ENCODE results near the gene SGMS1.

The SGMS1 gene

DNA sequence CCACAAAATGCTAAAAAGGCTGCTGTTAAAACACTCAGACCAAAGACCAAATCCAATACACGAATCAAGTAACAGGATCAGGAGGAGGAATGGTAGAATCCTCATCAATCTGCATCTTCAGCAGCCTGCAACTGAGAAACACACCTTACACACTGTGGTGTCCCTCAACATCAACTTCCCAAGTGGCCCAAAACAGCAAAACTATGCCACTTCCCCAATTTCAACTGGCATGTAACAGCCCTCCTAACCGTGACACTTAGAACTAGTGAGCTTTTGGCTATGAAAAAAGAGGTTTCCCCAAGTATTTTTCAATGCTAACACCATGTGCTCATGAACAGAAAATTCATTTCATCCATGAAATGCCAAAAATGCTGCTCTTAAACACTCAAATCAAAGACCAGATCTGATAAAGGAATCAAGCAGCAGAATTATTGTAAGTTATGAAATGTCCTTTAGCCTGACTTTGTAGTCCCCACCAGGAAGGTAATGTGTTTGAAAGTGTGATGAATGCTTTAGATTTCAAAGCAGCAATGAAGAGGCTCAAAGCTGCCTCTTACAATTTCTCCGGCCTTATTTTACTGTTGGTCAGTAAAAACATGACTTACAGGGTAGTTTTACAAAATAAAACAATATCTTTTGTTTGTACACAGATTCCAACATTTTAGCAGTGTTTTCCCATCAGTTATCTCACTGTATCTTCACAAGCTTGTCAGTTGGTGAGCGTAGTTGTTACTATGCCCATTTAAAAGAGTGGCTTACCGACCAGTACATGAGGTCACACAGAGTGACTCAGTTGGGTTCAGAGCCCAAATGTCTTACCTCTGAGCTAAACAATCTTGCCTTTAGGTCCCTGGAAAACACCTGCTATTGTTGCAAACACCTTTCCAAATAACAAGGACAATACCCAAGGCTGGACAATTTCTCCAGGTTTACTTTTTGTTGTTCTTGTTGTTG lies 306.8 kb downstream of the SGMS1 start:
- no peak overlapping the region for H3K4me3 ChIP-seq (ENCODE audit: low read length)
- peak; percentile 67 for DNase-seq (ENCODE audit: low read depth)
- TF ChIP-seq, protein P1, sequence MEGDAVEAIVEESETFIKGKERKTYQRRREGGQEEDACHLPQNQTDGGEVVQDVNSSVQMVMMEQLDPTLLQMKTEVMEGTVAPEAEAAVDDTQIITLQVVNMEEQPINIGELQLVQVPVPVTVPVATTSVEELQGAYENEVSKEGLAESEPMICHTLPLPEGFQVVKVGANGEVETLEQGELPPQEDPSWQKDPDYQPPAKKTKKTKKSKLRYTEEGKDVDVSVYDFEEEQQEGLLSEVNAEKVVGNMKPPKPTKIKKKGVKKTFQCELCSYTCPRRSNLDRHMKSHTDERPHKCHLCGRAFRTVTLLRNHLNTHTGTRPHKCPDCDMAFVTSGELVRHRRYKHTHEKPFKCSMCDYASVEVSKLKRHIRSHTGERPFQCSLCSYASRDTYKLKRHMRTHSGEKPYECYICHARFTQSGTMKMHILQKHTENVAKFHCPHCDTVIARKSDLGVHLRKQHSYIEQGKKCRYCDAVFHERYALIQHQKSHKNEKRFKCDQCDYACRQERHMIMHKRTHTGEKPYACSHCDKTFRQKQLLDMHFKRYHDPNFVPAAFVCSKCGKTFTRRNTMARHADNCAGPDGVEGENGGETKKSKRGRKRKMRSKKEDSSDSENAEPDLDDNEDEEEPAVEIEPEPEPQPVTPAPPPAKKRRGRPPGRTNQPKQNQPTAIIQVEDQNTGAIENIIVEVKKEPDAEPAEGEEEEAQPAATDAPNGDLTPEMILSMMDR (IDR thresholded peaks at IDR 0.05; ENCODE audit: insufficient read depth, low read depth, low read length, missing control alignments) = no peak

DNA sequence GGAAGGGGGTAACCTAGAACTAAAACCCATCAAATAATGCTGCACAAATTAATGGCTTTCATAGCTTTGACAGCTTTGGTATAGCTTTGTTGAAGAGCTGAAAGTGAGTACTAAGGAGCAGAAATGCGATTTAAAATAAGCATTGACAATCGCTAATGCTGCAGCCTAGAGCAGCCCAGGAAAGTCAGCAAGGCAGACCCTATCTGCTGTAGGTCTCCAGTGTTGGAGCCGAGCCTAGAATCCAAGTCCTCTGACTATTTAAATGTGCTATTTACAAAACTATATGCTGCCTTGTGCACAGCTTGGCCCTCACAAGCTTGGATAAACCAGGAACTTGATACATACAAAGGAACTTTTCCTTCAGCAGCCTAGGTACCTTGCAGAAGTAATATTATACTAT lies 307.6 kb downstream of the SGMS1 start:
- TF ChIP-seq, protein P1 (IDR thresholded peaks at IDR 0.05; ENCODE audit: insufficient read depth, low read depth, low read length, missing control alignments) = no peak
- no peak overlapping the region for H3K4me3 ChIP-seq (ENCODE audit: low read length)
- no peak for DNase-seq (ENCODE audit: low read depth)

DNA sequence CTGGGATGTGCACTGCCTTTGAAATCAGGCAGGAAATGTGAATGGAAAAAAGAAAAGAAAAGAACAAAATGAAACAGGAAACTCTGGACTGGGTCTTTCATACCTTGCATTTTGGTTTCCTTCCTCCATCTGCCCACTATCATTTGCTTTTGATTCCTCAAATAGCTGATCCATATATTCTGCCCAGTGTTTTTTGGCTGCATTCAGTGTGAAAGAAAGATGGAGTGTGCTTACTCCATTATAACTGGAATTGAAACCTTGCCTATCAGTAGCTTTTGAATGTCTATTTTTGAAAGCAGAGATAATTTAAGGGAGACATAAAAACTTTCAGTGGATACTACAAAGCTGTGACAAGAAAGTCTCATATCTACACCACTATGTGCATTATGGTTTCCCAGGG lies 308.3 kb downstream of the SGMS1 start:
- TF ChIP-seq, protein P1 (IDR thresholded peaks at IDR 0.05; ENCODE audit: insufficient read depth, low read depth, low read length, missing control alignments) = no peak
- no peak overlapping the region for H3K4me3 ChIP-seq (ENCODE audit: low read length)
- no peak for DNase-seq (ENCODE audit: low read depth)

DNA sequence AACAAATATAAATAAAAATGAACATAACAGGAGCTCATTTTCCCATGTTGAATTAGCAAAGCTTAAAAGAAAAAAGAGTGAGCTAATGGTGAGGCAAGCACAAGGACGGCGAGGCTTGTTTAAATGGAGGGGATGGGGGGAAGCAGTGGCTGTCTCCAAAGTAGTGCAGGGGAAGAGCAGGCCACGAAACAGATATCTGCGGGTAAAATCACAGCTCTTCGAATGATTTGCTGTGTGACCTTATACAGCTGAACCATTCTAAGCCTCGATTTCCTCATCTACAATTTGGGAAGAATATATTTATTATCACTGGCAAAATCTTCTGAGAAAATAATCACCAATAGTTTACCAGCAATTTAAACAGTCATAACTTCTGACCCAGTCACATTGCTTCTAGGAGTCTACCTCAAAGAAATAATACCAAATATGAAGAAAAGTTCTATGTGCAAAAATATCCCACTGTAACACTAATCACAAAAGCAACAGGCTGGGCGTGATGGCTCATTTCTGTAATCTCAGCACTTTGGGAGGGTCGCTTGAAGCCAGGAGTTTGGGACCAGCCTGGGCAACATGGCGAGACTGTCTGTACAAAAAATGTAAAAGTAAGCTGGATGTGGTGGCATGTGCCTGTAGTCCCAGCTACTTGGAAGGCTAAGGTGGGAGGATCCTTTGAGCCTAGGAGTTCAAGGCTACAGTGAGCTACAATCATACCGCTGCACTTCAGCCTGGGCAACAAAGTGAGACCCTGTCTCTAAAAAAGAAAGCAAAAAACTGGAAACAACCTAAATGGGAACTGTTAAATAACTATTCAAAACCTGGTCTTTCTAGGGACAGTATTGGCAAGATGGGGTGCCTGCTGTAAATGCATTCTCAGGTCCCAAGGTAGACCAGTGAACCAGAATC lies 309.3 kb downstream of the SGMS1 start:
- no peak for DNase-seq (ENCODE audit: low read depth)
- TF ChIP-seq, protein P1 (IDR thresholded peaks at IDR 0.05; ENCODE audit: insufficient read depth, low read depth, low read length, missing control alignments) = no peak

DNA sequence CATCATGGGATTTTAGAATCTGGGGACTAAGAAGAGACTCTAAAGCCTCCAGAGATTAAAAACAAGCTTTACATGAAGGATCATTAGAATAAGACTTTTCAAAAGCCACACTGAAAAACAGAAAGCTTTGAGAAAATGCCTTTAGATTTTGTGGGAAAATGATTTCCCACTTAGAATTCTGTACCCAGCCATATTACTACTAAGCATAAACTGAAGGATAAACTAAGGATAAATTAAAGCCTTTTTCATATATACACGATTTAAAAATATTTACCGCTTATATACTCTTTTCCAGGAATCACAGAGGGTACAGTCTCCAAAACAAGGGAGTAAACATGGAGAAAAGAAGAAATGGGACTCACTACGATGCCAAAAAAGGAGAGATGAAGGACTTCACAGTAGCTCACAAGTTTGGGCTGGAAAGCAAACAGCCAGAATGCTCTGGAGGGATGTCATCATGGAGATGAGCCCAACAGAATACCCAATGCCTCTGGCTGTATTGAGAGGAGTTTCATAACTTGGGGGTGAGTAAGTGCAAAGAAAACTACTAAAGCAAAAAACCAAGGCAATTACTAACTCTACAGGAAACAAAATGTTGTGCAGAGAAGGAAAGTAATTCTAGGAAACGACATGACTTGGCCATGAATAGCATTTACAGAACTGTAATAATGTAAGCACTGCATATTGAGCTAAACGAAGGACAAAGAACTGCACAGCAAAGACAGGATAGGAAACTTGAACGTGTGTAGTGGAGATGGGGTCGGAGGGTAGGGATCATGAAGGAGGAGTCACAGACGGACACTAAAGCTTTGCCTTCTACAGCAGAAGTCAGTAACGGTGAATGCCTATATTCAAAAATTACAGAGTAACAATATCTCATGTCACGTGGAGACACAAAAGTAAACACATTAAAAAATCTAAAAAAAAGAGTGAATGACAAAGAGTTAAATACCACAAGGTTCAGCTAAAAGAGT lies 311.0 kb downstream of the SGMS1 start:
- DNase-seq (ENCODE audit: low read depth) = peak; percentile 96
- TF ChIP-seq, protein P1 (IDR thresholded peaks at IDR 0.05; ENCODE audit: insufficient read depth, low read depth, low read length, missing control alignments) = no peak
- no peak overlapping the region for H3K4me3 ChIP-seq (ENCODE audit: low read length)

More for the DNA sequence above, 309.3 kb downstream of the SGMS1 start:
- H3K4me3 ChIP-seq (ENCODE audit: low read length) = no peak overlapping the region

All from epithelial cell of esophagus (primary cell).